ENCODE data around the gene AKAP13.

Gene AKAP13

GRCh38 chr15:85687329-85687728, 306.9 kb downstream of the AKAP13 start:
- no peak for DNase-seq (ENCODE audit: low spot score)
- TF ChIP-seq, protein P1, sequence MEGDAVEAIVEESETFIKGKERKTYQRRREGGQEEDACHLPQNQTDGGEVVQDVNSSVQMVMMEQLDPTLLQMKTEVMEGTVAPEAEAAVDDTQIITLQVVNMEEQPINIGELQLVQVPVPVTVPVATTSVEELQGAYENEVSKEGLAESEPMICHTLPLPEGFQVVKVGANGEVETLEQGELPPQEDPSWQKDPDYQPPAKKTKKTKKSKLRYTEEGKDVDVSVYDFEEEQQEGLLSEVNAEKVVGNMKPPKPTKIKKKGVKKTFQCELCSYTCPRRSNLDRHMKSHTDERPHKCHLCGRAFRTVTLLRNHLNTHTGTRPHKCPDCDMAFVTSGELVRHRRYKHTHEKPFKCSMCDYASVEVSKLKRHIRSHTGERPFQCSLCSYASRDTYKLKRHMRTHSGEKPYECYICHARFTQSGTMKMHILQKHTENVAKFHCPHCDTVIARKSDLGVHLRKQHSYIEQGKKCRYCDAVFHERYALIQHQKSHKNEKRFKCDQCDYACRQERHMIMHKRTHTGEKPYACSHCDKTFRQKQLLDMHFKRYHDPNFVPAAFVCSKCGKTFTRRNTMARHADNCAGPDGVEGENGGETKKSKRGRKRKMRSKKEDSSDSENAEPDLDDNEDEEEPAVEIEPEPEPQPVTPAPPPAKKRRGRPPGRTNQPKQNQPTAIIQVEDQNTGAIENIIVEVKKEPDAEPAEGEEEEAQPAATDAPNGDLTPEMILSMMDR (IDR thresholded peaks at IDR 0.05; ENCODE audit: extremely low read depth, missing control alignments), result no peak

DNA sequence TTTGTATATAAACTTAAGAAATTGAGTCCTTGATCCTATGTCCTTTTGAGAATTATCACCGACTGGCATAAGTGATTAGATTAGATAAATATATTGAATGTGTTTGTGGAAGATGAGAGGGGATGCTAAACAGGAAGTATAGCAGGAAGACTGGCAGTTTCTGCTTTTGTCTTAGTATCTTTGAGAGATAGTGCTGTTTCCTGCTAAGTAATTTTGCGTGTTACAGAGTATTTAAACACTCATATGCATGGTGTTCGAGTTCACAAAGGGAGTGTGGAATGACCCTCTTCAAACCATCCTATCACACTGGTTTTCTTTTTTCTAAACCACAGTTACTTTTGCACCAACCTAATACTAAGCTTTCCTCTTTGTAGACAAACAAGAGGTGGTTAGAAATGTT, 308.3 kb downstream of the AKAP13 start:
- no peak for DNase-seq (ENCODE audit: low spot score)
- TF ChIP-seq, protein P1 (IDR thresholded peaks at IDR 0.05; ENCODE audit: extremely low read depth, missing control alignments), result no peak

DNA sequence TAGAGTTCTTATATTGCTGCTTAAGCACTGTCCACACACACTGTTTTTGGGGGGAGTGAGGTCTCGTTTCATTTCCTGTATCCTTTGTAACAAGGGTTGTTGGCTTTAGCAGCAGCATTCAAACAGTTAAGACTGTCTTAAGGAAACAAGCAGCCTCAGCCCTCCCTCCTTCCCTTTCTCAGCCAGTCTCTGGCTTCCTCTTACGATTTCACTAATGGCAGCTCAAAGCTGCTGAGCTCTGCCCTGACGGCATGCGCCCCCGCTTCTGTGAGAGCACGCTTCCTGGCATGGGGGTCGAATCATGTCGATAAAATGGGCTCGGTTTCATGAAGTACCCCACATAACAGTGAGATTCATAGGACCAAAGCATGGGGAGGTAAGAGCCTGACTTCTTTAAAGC, 309.3 kb downstream of the AKAP13 start:
- TF ChIP-seq, protein P1 (IDR thresholded peaks at IDR 0.05; ENCODE audit: extremely low read depth, missing control alignments), result no peak

DNA sequence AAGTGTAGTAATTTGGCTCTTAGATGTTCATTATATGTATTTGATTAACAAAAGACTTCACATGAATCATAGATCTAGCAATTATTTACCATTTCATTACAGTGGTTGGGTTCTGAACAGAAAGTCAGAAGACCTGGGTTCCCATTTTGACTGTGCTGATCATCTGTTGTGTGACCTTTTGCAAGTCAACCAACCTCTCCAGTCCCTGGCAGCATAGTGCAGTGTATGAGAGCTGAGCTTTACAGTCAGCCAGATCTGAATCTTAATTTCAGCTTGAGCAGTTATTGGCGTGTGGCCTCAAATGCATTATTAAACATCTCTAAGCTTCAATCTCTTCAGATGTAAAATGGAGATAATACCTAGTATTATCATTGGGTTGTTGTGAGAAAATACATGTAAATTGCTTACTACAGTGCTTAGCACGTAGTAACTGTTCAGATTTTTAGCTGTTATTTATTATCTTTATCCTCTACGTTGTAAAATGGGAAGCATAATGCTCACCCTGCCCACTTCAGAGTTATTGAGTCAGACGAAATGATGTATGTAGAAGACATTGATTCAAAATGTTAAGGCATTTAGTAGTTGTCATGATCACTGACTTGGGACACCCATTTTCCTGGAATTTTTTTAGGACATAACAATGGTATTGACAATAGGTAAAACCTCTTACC, 310.3 kb downstream of the AKAP13 start:
- DNase-seq (ENCODE audit: low spot score), result peak; percentile 33
- TF ChIP-seq, protein P1 (IDR thresholded peaks at IDR 0.05; ENCODE audit: extremely low read depth, missing control alignments), result no peak

More for the DNA sequence above, 309.3 kb downstream of the AKAP13 start:
- peak; percentile 42 for DNase-seq (ENCODE audit: low spot score)

DNA sequence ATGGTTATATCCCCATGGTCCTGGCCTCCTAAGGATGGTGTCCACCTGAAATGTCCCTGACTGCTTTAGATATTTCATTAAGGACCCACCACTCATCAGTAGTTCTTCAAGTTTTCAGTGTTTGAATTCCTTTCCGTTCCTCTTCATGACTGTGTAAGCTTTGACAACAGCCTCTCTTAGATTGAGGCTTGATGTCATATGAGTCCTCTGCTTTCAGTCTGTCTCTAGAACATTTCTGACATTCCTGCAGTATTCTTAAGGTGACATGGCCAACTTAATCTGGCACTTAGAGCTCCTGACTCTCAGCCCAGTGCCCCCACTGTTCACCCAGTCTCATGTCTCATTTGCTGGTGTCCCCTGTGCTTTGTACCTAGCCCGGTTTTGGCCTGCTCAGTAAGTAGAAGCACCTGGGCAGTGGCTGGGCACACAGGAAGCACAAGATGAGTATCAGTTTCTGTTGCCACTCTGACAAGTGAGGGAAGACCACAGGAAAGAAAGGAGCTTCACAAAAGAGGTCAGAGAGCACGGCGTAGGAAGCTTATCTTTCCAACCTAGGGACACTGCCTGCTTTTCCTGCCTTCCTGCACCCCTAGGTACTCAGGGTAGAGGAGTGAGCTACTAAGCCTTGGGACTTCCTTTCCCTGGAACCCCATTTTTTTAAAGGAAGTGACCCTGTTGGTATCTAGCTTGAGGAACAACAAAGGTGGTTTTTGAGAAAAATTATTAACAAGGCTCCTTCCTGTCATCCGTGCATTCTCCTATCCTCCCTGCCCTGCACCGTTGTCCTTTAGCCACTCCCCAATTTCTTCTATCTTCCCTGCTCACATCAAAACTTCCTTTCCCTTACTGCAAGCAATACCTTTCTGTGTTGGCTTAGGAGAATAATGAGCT, 311.2 kb downstream of the AKAP13 start:
- DNase-seq (ENCODE audit: low spot score), result no peak
- TF ChIP-seq, protein P1 (IDR thresholded peaks at IDR 0.05; ENCODE audit: extremely low read depth, missing control alignments), result no peak

GRCh38 chr15:85692321-85692720, 311.9 kb downstream of the AKAP13 start:
- no peak for DNase-seq (ENCODE audit: low spot score)
- TF ChIP-seq, protein P1 (IDR thresholded peaks at IDR 0.05; ENCODE audit: extremely low read depth, missing control alignments), result no peak

DNA sequence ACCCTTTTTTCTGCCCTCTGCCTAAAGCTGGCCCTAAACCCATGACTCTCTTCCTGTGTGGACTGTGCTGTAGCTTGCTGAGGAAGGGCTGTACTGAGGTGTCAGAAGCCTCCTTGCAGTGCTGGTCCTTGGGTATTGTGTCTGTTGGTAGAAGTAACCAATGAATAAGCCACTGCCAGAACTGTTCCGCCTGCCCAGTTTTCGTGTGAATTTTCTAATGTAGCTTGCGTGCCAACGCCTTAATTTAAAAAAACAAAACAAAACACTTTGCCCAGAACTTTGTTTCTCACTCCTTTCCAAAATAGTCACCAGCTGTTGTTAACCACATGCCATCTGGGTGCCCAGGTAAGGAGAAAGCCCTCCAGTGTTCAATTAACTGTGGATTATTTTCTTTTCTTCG, 312.5 kb downstream of the AKAP13 start:
- TF ChIP-seq, protein P1 (IDR thresholded peaks at IDR 0.05; ENCODE audit: extremely low read depth, missing control alignments), result no peak

More for the DNA sequence above, 312.5 kb downstream of the AKAP13 start:
- no peak for DNase-seq (ENCODE audit: low spot score)
